Ovary (tissue), 3 donors: ENCODE data around the gene SERPINH1.

ENCODE experiments used
- POLR2A ChIP-seq: fragments of 450-650 bp; IDR thresholded peaks from one replicate; pipeline ENCODE4 v1.6.1; 2017; ENCODE audit warnings: antibody characterized with exemption, mild to moderate bottlenecking, moderate library complexity
- TF ChIP-seq, protein P1 (sequence below), 3 donors: fragments of 450-650 bp in 2 of 3; fragments of 200-600 bp in 1 of 3; IDR thresholded peaks; one replicate each; pipeline versions ENCODE4 v1.5.1 to v1.8.0; 2016 to 2022; ENCODE audit warnings: antibody characterized with exemption in 3 of 3, mild to moderate bottlenecking in 1 of 3
- donor health status: DM: no; HTN: no; CAD: no.

DNA sequence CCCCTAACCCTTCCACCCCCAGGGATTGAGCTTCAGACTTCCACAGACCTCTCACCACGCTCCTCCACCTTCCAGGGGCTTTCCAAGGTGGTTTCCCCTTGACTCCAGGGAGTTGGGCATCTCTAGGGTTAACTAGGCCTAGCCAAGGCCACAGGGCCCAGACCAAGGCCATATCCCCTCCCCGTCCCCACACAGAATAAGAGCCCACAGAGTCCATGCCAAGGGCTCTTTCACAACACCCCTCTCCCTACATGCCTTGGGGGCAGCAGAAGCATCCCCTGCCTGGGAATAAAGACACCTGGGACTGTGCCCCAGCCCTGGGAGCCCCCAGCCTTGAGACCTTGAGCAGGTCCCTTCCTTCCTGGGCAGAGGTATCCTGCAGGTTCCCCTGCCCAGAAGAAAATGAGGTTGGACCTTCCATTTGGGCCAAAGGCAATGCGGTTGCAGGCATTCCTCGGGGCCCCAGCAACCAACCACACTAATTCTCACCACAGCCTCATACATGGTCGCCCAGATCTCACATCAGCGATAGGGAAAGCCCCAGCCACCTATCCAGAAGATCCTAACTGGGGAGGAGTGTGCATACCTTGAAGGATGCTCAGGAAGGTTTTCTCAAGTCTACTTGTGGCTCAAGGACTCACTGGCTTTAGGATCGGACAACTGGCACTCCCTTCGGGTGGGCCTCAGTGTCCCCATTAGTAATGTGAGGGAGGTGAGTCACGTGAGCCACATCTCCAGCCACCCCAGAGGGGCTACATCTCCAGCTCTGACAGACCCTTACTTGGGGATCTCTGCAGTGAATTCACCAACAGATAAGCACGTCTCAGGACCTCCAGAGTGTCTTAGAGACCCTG lies 38.0 kb upstream of the SERPINH1 start:
- TF ChIP-seq, protein P1, sequence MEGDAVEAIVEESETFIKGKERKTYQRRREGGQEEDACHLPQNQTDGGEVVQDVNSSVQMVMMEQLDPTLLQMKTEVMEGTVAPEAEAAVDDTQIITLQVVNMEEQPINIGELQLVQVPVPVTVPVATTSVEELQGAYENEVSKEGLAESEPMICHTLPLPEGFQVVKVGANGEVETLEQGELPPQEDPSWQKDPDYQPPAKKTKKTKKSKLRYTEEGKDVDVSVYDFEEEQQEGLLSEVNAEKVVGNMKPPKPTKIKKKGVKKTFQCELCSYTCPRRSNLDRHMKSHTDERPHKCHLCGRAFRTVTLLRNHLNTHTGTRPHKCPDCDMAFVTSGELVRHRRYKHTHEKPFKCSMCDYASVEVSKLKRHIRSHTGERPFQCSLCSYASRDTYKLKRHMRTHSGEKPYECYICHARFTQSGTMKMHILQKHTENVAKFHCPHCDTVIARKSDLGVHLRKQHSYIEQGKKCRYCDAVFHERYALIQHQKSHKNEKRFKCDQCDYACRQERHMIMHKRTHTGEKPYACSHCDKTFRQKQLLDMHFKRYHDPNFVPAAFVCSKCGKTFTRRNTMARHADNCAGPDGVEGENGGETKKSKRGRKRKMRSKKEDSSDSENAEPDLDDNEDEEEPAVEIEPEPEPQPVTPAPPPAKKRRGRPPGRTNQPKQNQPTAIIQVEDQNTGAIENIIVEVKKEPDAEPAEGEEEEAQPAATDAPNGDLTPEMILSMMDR (IDR thresholded peaks at IDR 0.05): no peak
- TF ChIP-seq POLR2A: no peak
